Erythroblast (primary cell): ENCODE measurements around the gene FAM131C.
"Not testable (repeated sequence)": the region's sequence is repeated elsewhere in the genome, so short reads cannot be mapped to it uniquely, and the experiment has no call there.

Experiments
- GATA1 ChIP-seq: IDR thresholded peaks from 2 replicates; pipeline ENCODE4 v1.6.1; 2011; ENCODE audit warnings: low read depth, mild to moderate bottlenecking, control low read depth, low read length, moderate library complexity
- POLR2A ChIP-seq: IDR thresholded peaks from 2 replicates; pipeline ENCODE4 v1.6.1; 2011; ENCODE audit warnings: mild to moderate bottlenecking, low read length

DNA sequence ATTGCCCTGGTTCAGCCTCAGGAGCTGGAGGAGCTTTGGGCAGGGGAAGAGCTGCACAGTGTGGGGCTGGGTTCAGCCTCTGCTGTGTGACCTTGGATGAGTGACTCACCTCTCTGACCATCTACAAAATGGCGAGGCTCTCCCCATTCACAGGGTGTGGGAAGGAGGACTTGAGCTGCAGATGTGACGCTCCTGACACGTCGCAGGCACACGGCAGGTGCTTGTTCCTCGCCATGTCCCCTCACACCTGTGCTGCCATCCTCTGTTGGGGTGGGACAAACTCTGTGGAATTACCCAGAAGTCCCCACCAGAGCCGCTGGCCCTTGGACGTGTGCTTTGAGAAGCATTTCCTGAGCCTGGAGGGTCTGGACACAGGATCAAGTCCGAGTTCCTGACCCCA is 52.6 kb downstream of the FAM131C start:
- TF ChIP-seq POLR2A, GATA1: not testable (repeated sequence)
